PC-3 (cell line): ENCODE measurements around the gene BACH2.

Experiments used
- CTCF ChIP-seq: fragments of 300-600 bp; sonication (generic); conservative IDR thresholded peaks from 2 replicates; pipeline ENCODE4 v1.5.1; 2017; ENCODE audit warnings: antibody characterized with exemption, low read depth, mild to moderate bottlenecking, low read length
- EZH2 ChIP-seq: fragments of 300-600 bp; sonication (generic); IDR thresholded peaks from one replicate; pipeline ENCODE4 v1.6.1; 2017; ENCODE audit warnings: antibody characterized with exemption, mild to moderate bottlenecking, low read length; ENCODE audit not compliant: unreplicated experiment

- TF ChIP-seq CTCF: no peak
- no peak for TF ChIP-seq EZH2
Measured at GRCh38 chr6:89928604-89929003, 368.0 kb downstream of the BACH2 start.
